CD14-positive monocyte (primary cell): ENCODE results near the gene FSHR. TPM values are rescaled to one million over a fixed set of nuclear protein-coding genes. Genes with fewer than 3 reads are reported as not detected.

Source experiments
- DNase-seq, 3 donors: peaks; one replicate each; pipeline ENCODE4 v3.0.0-alpha.2; 2011 to 2022
- H2AFZ ChIP-seq: 2 replicates; pipeline ENCODE4 v1.6.0; 2012; ENCODE audit warnings: mild to moderate bottlenecking, low read depth, low read length, inconsistent platforms; ENCODE audit not compliant: insufficient read depth, poor library complexity, severe bottlenecking
- H3K27ac ChIP-seq, 2 donors: 1 replicate in 1 of 2; 2 replicates in 1 of 2; pipeline ENCODE4 v1.5.1; 2012 to 2013; ENCODE audit warnings: low read length in 2 of 2, control low read depth in 1 of 2, inconsistent platforms in 1 of 2, low read depth in 1 of 2, mild to moderate bottlenecking in 1 of 2
- H3K27me3 ChIP-seq, 2 donors: one replicate each; pipeline versions ENCODE4 v1.6.0 to v1.6.1; 2011 to 2013; ENCODE audit warnings: low read length in 2 of 2; ENCODE audit not compliant: control insufficient read depth in 2 of 2, insufficient read depth in 2 of 2
- H3K36me3 ChIP-seq, 2 donors: replicated peaks in 1 of 2; 1 replicate in 1 of 2; 2 replicates in 1 of 2; pipeline versions ENCODE4 v1.5.1 to v1.6.1; 2012 to 2013; ENCODE audit warnings: low read length in 2 of 2, control low read depth in 1 of 2, inconsistent platforms in 1 of 2, mild to moderate bottlenecking in 1 of 2; ENCODE audit not compliant: insufficient read depth in 2 of 2, control insufficient read depth in 1 of 2
- H3K4me1 ChIP-seq, 2 donors: 1 replicate in 1 of 2; 2 replicates in 1 of 2; pipeline versions ENCODE4 v1.5.1 to v1.6.1; 2012 to 2013; ENCODE audit warnings: low read length in 2 of 2, control low read depth in 1 of 2, inconsistent platforms in 1 of 2, mild to moderate bottlenecking in 1 of 2, moderate library complexity in 1 of 2; ENCODE audit not compliant: insufficient read depth in 2 of 2, control insufficient read depth in 1 of 2
- H3K4me2 ChIP-seq: replicated peaks from 2 replicates; pipeline ENCODE3; 2012; ENCODE audit warnings: low read length, moderate library complexity, mild to moderate bottlenecking; ENCODE audit not compliant: poor library complexity, severe bottlenecking; ENCODE audit errors: extremely low read depth
- H3K4me3 ChIP-seq, 3 experiments: fragments of 200-600 bp in 1 of 3; sonication (generic) in 1 of 3; replicated peaks in 1 of 3; 1 replicate in 2 of 3; 2 replicates in 1 of 3; pipeline ENCODE4 v1.5.1; 2011 to 2013; ENCODE audit warnings: low read length in 3 of 3, mild to moderate bottlenecking in 3 of 3, control low read depth in 2 of 3, low read depth in 2 of 3, inconsistent platforms in 1 of 3, moderate library complexity in 1 of 3
- H3K79me2 ChIP-seq: 2 replicates; pipeline ENCODE4 v1.6.0; 2012; ENCODE audit warnings: mild to moderate bottlenecking, control low read depth, inconsistent platforms, low read length, moderate library complexity; ENCODE audit not compliant: insufficient read depth
- H3K9ac ChIP-seq: 2 replicates; pipeline ENCODE4 v1.6.0; 2017; ENCODE audit warnings: low read length, mild to moderate bottlenecking; ENCODE audit not compliant: insufficient read depth, poor library complexity, severe bottlenecking
- H3K9me3 ChIP-seq, 2 donors: replicated peaks in 1 of 2; 1 replicate in 1 of 2; 2 replicates in 1 of 2; pipeline versions ENCODE4 v1.5.1 to v1.6.1; 2012 to 2013; ENCODE audit warnings: low read length in 2 of 2, control low read depth in 1 of 2; ENCODE audit not compliant: control insufficient read depth in 1 of 2, insufficient read depth in 1 of 2
- H4K20me1 ChIP-seq: 2 replicates; pipeline ENCODE4 v1.6.0; 2012; ENCODE audit warnings: mild to moderate bottlenecking, low read length, control low read depth, moderate library complexity; ENCODE audit not compliant: insufficient read depth
- H3K27ac Mint-ChIP-seq, 7 donors: one replicate each; pipeline ENCODE4 v1.8.0; 2020; ENCODE audit warnings: mild to moderate bottlenecking in 7 of 7, mixed read lengths in 7 of 7, moderate library complexity in 6 of 7, inconsistent platforms in 2 of 7
- H3K27me3 Mint-ChIP-seq, 3 donors: one replicate each; pipeline ENCODE4 v1.8.0; 2021 to 2022; ENCODE audit warnings: low read depth in 3 of 3, mild to moderate bottlenecking in 3 of 3, mixed read lengths in 3 of 3, moderate library complexity in 3 of 3, inconsistent platforms in 1 of 3
- H3K36me3 Mint-ChIP-seq, 2 donors: one replicate each; pipeline ENCODE4 v1.8.0; 2020; ENCODE audit warnings: mixed read lengths in 2 of 2, inconsistent platforms in 1 of 2, mild to moderate bottlenecking in 1 of 2
- H3K4me1 Mint-ChIP-seq: one replicate; pipeline ENCODE4 v1.8.0; 2020; ENCODE audit warnings: mild to moderate bottlenecking, mixed read lengths
- H3K4me3 Mint-ChIP-seq, 2 donors: one replicate each; pipeline ENCODE4 v1.8.0; 2020; ENCODE audit warnings: mild to moderate bottlenecking in 2 of 2, mixed read lengths in 2 of 2, moderate library complexity in 1 of 2
- H3K9me3 Mint-ChIP-seq, 7 donors: one replicate each; pipeline ENCODE4 v1.8.0; 2020 to 2022; ENCODE audit warnings: mixed read lengths in 7 of 7, mild to moderate bottlenecking in 6 of 7, moderate library complexity in 6 of 7, inconsistent platforms in 2 of 7
- CTCF ChIP-seq: fragments of 200-600 bp; IDR thresholded peaks from one replicate; pipeline ENCODE4 v1.8.0; 2022; ENCODE audit warnings: antibody characterized with exemption, mild to moderate bottlenecking
- WGBS: methylation state at CpG from one replicate; pipeline ENCODE4 v1.1.5; 2013; ENCODE audit warnings: missing lambda C conversion rate; ENCODE audit not compliant: insufficient coverage; 5-methylcytosine and 5-hydroxymethylcytosine counted together
- intact Hi-C, 2 donors: fragments of 100-400 bp; cut with micrococcal nuclease; formaldehyde crosslinking; loops; one replicate each; pipeline versions ENCODE4 v1.15.0 to v1.15.1; 2023
- polyA plus RNA-seq, 3 donors: library from polyadenylated mRNA; depleted of rRNA in 1 of 3; unstranded in 2 of 3; stranded (reverse) in 1 of 3; fragments of 300-500 nt in 2 of 3; fragments of >200 nt in 1 of 3; fragmentation: Illumina TruSeq in 2 of 3; gene quantifications; 1 replicate in 2 of 3; 2 replicates in 1 of 3; pipeline ENCODE4 v1.2.3, GENCODE V29; 2012 to 2021

Gene FSHR
- polyA plus RNA-seq, 3 donors, result not detected

GRCh38 chr2:49164729-49165128 lies 10.4 kb upstream of the FSHR start:
- intact Hi-C loops, result no loop called here
- Histone ChIP-seq H3K27ac (no peak overlapping the region), H3K27me3 (no peaks in the 10 kb centered on the region), H3K9me3 (no peaks in the 10 kb centered on the region), H3K36me3 (no peaks in the 10 kb centered on the region), H2AFZ (no peak overlapping the region), H3K79me2 (no peaks in the 10 kb centered on the region), H3K4me3 (no peak overlapping the region), H4K20me1 (no peaks in the 10 kb centered on the region), H3K4me1 (no peaks in the 10 kb centered on the region), H3K9ac (no peak overlapping the region), H3K4me2 (no peak overlapping the region)
- no peaks in the 10 kb centered on the region for H3K4me1 Mint-ChIP-seq
- H3K27me3 Mint-ChIP-seq, result peaks cover 0 to 2% (median 0%) of the 10 kb centered on the region in 3 donors
- no peak for TF ChIP-seq CTCF
- H3K27ac Mint-ChIP-seq, result no peak overlapping the region
- no peaks in the 10 kb centered on the region for H3K36me3 Mint-ChIP-seq
- no peak for DNase-seq
- peaks cover 0 to 22% (median 2%) of the 10 kb centered on the region in 7 donors for H3K9me3 Mint-ChIP-seq
- WGBS, result no CpG with 5 or more reads among the region's 1 CpG
- H3K4me3 Mint-ChIP-seq, result no peak overlapping the region

GRCh38 chr2:49162151-49162550 lies 7.8 kb upstream of the FSHR start:
- no peak overlapping the region for H3K4me2 ChIP-seq
- H3K27ac ChIP-seq, result no peak overlapping the region
- no peaks in the 10 kb centered on the region for H3K79me2 ChIP-seq
- Mint-ChIP-seq H3K27me3 (no peaks in the 10 kb centered on the region), H3K27ac (no peak overlapping the region), H3K4me1 (no peaks in the 10 kb centered on the region), H3K4me3 (no peak overlapping the region), H3K9me3 (peaks cover 0 to 14% (median 1%) of the 10 kb centered on the region in 7 donors), H3K36me3 (no peaks in the 10 kb centered on the region)
- no peaks in the 10 kb centered on the region for H4K20me1 ChIP-seq
- H3K4me3 ChIP-seq, result no peak overlapping the region
- no peaks in the 10 kb centered on the region for H3K9me3 ChIP-seq
- H3K9ac ChIP-seq, result no peak overlapping the region
- no peaks in the 10 kb centered on the region for H3K4me1 ChIP-seq
- DNase-seq, result no peak
- TF ChIP-seq CTCF, result no peak
- intact Hi-C loops, result no loop called here
- no peak overlapping the region for H2AFZ ChIP-seq
- no peaks in the 10 kb centered on the region for H3K36me3 ChIP-seq
- 100% methylated on average over 1 of the region's 1 CpG for WGBS
- no peaks in the 10 kb centered on the region for H3K27me3 ChIP-seq
